ENCODE measurements around the gene CELF3.

DNA sequence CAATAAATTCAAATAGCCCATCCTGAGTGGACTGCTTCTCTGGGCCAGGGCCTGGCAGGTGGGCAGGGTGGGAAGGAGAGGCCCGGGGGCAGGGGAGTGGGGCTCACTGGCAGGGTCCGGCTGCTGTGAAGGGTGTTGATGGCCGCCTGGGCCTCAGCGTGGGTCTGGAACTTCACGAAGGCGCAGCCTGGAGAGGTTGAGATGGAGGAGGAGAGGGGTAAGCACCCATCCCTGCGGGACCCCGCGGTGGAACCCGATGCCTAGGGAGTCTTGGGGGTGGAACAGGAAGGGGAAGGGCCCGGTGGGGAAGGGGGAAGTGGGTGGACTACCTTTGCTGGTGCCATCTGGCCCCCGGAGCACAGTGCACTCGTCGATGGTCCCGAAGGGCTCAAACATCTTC is 7.7 kb downstream of the CELF3 start:
- TF ChIP-seq EZH2 (IDR thresholded peaks at IDR 0.05; ENCODE audit: insufficient read depth, poor library complexity, severe bottlenecking) (no peak), EZH2phosphoT487 (IDR thresholded peaks at IDR 0.05; ENCODE audit: insufficient read depth, low read depth) (no peak)
